MCF 10A (cell line): ENCODE data around the gene APRT. TPM values are rescaled to one million over a fixed set of nuclear protein-coding genes. Genes with fewer than 3 reads are reported as not detected.

Experiments
- BruUV-seq: library from RNA; stranded (reverse); fragments of 400-500 nt; replicated peaks from 2 replicates; lab custom pipeline; 2021; lab: Mats Ljungman, UMichigan
- CTCF ChIA-PET: fragments of 300-600 bp; sonication (Branson Sonifier 250); formaldehyde crosslinking; extraction: SDS; loops from one replicate; lab custom pipeline; 2021; ENCODE audit warnings: antibody characterized with exemption, inconsistent platforms; lab: Yijun Ruan, JAX
- POLR2A ChIA-PET: fragments of 300-600, 350-650 bp; sonication (Branson Sonifier 250); formaldehyde crosslinking; extraction: SDS; loops from one replicate; lab custom pipeline; 2020; ENCODE audit warnings: antibody characterized with exemption, inconsistent platforms; lab: Yijun Ruan, JAX
- DNase-seq: peaks from one replicate; pipeline ENCODE4 v3.0.0-alpha.2; 2018; ENCODE audit not compliant: unreplicated experiment
- H3K27ac Mint-ChIP-seq: one replicate; pipeline ENCODE4 v1.8.0; 2022; ENCODE audit warnings: mild to moderate bottlenecking, low read depth, mixed read lengths; ENCODE audit not compliant: unreplicated experiment
- H3K27me3 Mint-ChIP-seq: one replicate; pipeline ENCODE4 v1.8.0; 2022; ENCODE audit warnings: mixed read lengths; ENCODE audit not compliant: insufficient read depth, unreplicated experiment
- H3K36me3 Mint-ChIP-seq: one replicate; pipeline ENCODE4 v1.8.0; 2022; ENCODE audit warnings: mild to moderate bottlenecking, moderate library complexity, mixed read lengths; ENCODE audit not compliant: insufficient read depth, unreplicated experiment
- H3K4me1 Mint-ChIP-seq: one replicate; pipeline ENCODE4 v1.8.0; 2022; ENCODE audit warnings: mixed read lengths; ENCODE audit not compliant: insufficient read depth, unreplicated experiment
- H3K4me3 Mint-ChIP-seq: one replicate; pipeline ENCODE4 v1.8.0; 2022; ENCODE audit warnings: mild to moderate bottlenecking, moderate library complexity, mixed read lengths; ENCODE audit not compliant: unreplicated experiment
- H3K9me3 Mint-ChIP-seq: one replicate; pipeline ENCODE4 v1.8.0; 2022; ENCODE audit warnings: mixed read lengths; ENCODE audit not compliant: unreplicated experiment
- CTCF ChIP-seq: fragments of 200-600 bp; IDR thresholded peaks from one replicate; pipeline ENCODE4 v1.8.0; 2022; ENCODE audit warnings: antibody characterized with exemption, mild to moderate bottlenecking; ENCODE audit not compliant: unreplicated experiment
- intact Hi-C: fragments of 100-400 bp; cut with micrococcal nuclease; formaldehyde crosslinking; loops from 2 replicates; pipeline ENCODE4 v1.14.1; 2022
- total RNA-seq: library from RNA; stranded (reverse); gene quantifications from 2 replicates; pipeline ENCODE4 v1.2.3, GENCODE V29; 2022

APRT gene
- total RNA-seq, 1 experiment from 2014 or later: 248 TPM

GRCh38 chr16:88809676-88810165 is 2.0 kb downstream of the APRT start:
- H3K27me3 Mint-ChIP-seq: no peaks in the 10 kb centered on the region
- TF ChIP-seq CTCF: no peak
- ChIA-PET POLR2A (interaction anchor here (1.1 to 4.1 kb wide), 10 partner anchors 14 to 408 kb away, joined by 3 to 42 read pairs (median 8); partner anchors contain the start of genes GALNS, PIEZO1, TRAPPC2L and ZC3H18), CTCF (interaction anchor here (0.6 to 3.2 kb wide), 10 partner anchors 28 to 406 kb away, joined by 3 to 14 read pairs (median 4); partner anchors contain the start of genes GALNS and TRAPPC2L)
- H3K9me3 Mint-ChIP-seq: no peaks in the 10 kb centered on the region
- peaks cover 48% of the 10 kb centered on the region for H3K36me3 Mint-ChIP-seq
- peak overlapping the region; percentile 76 for H3K4me3 Mint-ChIP-seq
- no peak for DNase-seq
- intact Hi-C loops: no loop called here
- no peak overlapping the region for H3K27ac Mint-ChIP-seq
- peaks cover 5% of the 10 kb centered on the region for H3K4me1 Mint-ChIP-seq
- BruUV-seq: TSS peak; percentile 77

GRCh38 chr16:88809068-88809675 is 2.6 kb downstream of the APRT start:
- no TSS peak for BruUV-seq
- no peak for TF ChIP-seq CTCF
- intact Hi-C loops: no loop called here
- POLR2A ChIA-PET: interaction anchor here (0.6 to 4.1 kb wide), 7 partner anchors 13 to 407 kb away, joined by 3 to 42 read pairs (median 7); partner anchors contain the start of genes GALNS, MVD, PIEZO1 and TRAPPC2L
- peaks cover 5% of the 10 kb centered on the region for H3K4me1 Mint-ChIP-seq
- peak; percentile 37 for DNase-seq
- CTCF ChIA-PET: interaction anchor here (0.6 to 3.2 kb wide), 8 partner anchors 22 to 959 kb away, joined by 3 to 11 read pairs (median 4); partner anchors contain the start of gene TRAPPC2L
- H3K9me3 Mint-ChIP-seq: no peaks in the 10 kb centered on the region
- H3K27me3 Mint-ChIP-seq: no peaks in the 10 kb centered on the region
- H3K27ac Mint-ChIP-seq: no peak overlapping the region
- H3K36me3 Mint-ChIP-seq: peaks cover 53% of the 10 kb centered on the region
- H3K4me3 Mint-ChIP-seq: peak overlapping the region; percentile 50

GRCh38 chr16:88807626-88808453 is 3.9 kb downstream of the APRT start:
- BruUV-seq: no TSS peak
- Mint-ChIP-seq H3K27me3 (no peaks in the 10 kb centered on the region), H3K4me1 (peaks cover 5% of the 10 kb centered on the region), H3K4me3 (no peak overlapping the region), H3K36me3 (peaks cover 57% of the 10 kb centered on the region), H3K9me3 (no peaks in the 10 kb centered on the region), H3K27ac (peak overlapping the region; percentile 31)
- DNase-seq: no peak
- no peak for TF ChIP-seq CTCF
- CTCF ChIA-PET: interaction anchor here (1.0 to 3.2 kb wide), 4 partner anchors 64 to 359 kb away, joined by 3 to 11 read pairs (median 6); no protein-coding TSS in a partner anchor
- POLR2A ChIA-PET: interaction anchor here (0.8 kb wide), 1 partner anchor 71 kb away, joined by 3 read pairs; no protein-coding TSS in a partner anchor
- intact Hi-C loops: no loop called here
